ENCODE data around the gene TUFT1. TPM values are rescaled to one million over a fixed set of nuclear protein-coding genes. Genes with fewer than 3 reads are reported as not detected.
A peak's percentile ranks its signal among the peaks of the same experiment; 100 is the strongest.

Gene TUFT1
- total RNA-seq, 1 donor from 2014 or later = 3.1 TPM

GRCh38 chr1:151534662-151535278 is 5.3 kb upstream of the TUFT1 start:
- ATAC-seq = peak; percentile 76
- intact Hi-C loops (cut with micrococcal nuclease) = loop anchor here (10.0 kb wide), 1 partner anchor 200 kb away; no protein-coding TSS in a partner anchor
- DNase-seq = peak; percentile 84

- no peak for DNase-seq
- no peak for ATAC-seq
- intact Hi-C loops (cut with micrococcal nuclease) = loop anchor here (10.0 kb wide), 1 partner anchor 199 kb away; no protein-coding TSS in a partner anchor
Observed at GRCh38 chr1:151535326-151536271, 4.5 kb upstream of the TUFT1 start.

GRCh38 chr1:151536499-151536898 is 3.6 kb upstream of the TUFT1 start:
- no peak for DNase-seq
- no peak for ATAC-seq
- intact Hi-C loops (cut with micrococcal nuclease) = loop anchor here (10.0 kb wide), 1 partner anchor 198 kb away; no protein-coding TSS in a partner anchor

- ATAC-seq = no peak
- intact Hi-C loops (cut with micrococcal nuclease) = loop anchor here (10.0 kb wide), 1 partner anchor 198 kb away; no protein-coding TSS in a partner anchor
- DNase-seq = no peak
Observed at GRCh38 chr1:151537112-151537511, 3.0 kb upstream of the TUFT1 start.

DNA sequence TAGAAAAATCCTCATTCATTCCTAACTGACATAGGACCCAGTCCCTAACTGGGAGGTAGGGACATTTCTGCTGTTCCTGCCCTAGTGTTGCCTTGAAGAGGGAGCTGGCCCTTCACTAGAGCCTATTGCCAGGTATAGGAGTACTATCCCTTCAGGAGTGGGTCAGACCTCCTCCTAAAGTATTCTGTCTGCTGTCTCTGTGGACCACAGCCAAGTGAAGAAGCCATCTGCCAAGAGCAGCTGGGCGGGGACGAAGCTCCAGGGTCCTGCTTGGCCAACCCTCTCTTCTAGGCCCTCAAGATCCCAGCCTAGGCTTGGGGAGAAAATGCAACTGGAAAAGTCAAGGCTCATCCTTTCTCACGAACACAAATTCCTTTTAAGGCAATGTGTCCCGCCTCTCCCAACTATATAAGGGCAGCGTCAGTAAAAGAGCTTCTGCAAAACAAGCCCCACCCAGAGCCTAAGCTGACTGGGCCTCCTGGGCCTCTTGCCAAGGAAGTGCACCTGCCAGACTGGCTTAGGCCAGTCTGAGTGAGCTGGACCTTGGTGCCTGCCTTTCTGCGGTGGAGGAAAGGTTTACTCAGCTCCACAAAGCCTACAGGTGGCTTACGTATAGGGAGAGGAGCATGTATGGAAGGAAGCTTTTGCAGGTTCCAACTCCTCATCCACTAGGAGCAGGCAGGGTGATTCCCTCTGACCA is 638 bp upstream of the TUFT1 start:
- intact Hi-C loops (cut with micrococcal nuclease) = loop anchor here (10.0 kb wide), 1 partner anchor 195 kb away; no protein-coding TSS in a partner anchor
- DNase-seq (peak; percentile 73), ATAC-seq (peak; percentile 77)

GRCh38 chr1:151540982-151541377 is 871 bp downstream of the TUFT1 start:
- ATAC-seq (peak; percentile 18), DNase-seq (no peak)
- intact Hi-C loops (cut with micrococcal nuclease) = no loop called here

- ATAC-seq = no peak
- intact Hi-C loops (cut with micrococcal nuclease) = no loop called here
Observed at GRCh38 chr1:151541752-151542151, 1.6 kb downstream of the TUFT1 start.

DNA sequence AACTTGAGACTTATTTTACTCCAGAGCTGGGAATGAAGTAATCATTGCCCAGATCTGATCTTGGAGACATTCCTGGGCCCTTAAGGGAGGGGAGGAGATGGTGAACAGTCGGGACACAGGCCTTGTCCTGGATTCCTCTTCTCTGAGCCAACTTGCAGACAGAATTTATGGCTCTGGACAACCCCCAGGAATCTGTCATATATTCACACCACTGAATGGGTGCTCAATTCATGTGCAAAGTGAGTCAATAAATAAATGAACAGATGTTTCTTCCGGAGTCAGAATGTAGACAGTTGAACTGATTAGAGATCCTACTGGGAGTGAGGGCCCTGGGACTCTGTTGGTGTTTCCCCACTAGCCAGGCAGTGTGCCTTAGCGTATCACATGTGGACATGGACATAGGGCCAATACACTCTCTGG is 2.6 kb downstream of the TUFT1 start:
- ATAC-seq = no peak
- no peak for DNase-seq
- intact Hi-C loops (cut with micrococcal nuclease) = no loop called here

More at GRCh38 chr1:151541752-151542151, 1.6 kb downstream of the TUFT1 start:
- DNase-seq = no peak

GRCh38 chr1:151545542-151545941 is 5.4 kb downstream of the TUFT1 start:
- no peak for ATAC-seq
- intact Hi-C loops (cut with micrococcal nuclease) = no loop called here
- DNase-seq = no peak

- ATAC-seq (no peak), DNase-seq (no peak)
- intact Hi-C loops (cut with micrococcal nuclease) = no loop called here
Observed at GRCh38 chr1:151546011-151546925, 6.2 kb downstream of the TUFT1 start.

GRCh38 chr1:151547119-151547899 is 7.2 kb downstream of the TUFT1 start:
- intact Hi-C loops (cut with micrococcal nuclease) = no loop called here
- peak; percentile 53 for DNase-seq
- ATAC-seq = peak; percentile 94

DNA sequence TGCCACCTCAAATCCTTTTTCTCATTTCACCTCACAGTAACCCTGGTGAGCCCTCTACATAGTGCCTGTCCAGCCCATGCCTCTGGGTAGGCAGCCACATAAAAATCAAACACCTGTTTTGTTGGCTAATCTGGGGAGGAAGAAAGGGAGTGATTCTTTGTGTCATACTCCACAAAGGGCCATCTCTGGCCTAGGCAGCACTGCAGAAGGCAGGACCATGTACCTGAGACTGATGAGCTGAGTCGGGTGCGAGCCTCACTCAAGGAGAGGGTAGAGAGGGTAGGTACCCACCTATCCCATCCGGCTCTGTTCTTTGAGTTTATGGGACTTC is 7.8 kb downstream of the TUFT1 start:
- DNase-seq (no peak), ATAC-seq (no peak)
- intact Hi-C loops (cut with micrococcal nuclease) = no loop called here

DNA sequence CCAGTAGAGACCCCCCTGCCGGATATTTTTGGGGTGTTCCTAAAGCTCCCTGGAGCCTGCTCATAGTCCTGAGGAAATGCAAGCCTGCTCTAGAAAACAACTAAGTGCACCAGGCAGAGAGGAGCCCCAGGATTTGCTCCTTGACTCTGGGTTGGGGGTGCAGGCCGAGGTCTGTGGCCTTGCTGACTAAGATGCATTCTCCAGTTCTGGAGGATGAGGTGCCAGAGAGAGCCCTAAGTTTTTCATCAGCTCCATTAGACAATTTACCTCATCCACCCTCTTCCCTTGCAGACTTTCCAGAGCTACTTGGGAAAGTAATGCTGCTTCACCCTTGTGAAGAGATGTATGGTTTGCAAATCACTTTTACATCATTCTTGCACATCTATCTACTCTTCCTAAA is 9.1 kb downstream of the TUFT1 start:
- no peak for ATAC-seq
- intact Hi-C loops (cut with micrococcal nuclease) = no loop called here
- DNase-seq = no peak

DNA sequence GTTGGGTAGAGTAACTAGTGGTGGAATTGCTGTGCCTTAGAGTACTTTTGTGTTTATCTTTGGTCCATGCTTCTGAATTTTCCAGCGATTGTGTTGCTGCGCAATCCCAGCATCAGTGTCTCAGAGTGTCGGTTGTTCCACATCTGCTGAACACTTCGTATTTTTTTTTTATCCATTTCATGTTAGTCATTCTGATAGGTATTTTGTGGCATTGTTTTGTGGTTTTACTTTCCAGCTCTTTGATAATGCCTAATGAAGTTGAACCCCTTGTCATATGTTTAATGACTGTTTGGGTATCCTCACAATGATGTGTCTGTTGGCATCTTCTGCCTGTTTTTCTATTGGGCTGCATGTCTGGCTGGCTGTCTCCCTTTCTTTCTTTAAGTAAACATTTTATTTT is 13.6 kb downstream of the TUFT1 start:
- no peak for ATAC-seq
- intact Hi-C loops (cut with micrococcal nuclease) = no loop called here
- DNase-seq = no peak

DNA sequence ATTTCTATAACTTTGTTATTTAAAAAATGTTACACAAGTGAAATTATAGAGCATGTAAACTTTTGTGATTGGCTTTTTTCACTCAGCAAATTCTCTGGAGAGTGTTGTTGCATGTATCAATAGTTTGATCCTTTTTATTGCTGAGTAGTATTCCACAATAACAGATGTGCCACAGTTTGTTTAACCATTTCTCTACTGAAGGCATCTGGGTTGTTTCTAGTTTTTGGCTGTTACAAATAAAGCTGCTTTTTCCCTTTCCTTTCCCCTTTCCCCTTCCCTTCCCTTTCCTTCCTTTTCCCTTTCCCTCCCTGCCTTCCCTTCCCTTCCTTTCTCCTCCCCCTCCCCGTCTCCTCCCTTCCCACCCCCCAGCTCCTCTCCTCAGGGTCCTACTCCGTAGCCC is 15.9 kb downstream of the TUFT1 start:
- intact Hi-C loops (cut with micrococcal nuclease) = no loop called here
- no peak for DNase-seq
- no peak for ATAC-seq

DNA sequence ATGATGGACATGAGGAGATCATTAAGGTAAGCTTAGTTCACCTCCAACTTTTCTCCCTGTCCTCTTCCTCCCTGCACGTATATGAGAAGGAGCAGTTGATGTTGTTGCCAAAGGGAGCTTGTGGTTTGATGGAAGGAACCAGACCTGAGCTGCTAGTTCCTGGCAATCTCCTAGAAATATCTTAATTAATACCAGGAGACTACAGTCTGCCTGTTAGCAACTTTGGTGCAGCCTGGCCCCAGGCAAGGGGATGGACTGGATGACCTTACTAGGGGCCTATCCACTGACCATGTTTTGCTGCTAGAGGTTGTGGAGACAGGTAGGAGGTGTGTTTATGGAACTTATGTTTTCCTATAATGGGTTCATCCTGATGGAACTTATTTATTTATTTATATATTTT is 22.6 kb downstream of the TUFT1 start:
- DNase-seq (no peak), ATAC-seq (no peak)
- intact Hi-C loops (cut with micrococcal nuclease) = no loop called here

- ATAC-seq = no peak
- intact Hi-C loops (cut with micrococcal nuclease) = no loop called here
- no peak for DNase-seq
Observed at GRCh38 chr1:151563376-151563775, 23.3 kb downstream of the TUFT1 start.

Data from left ventricle myocardium superior (tissue), 1 donor.